CD4-positive, alpha-beta T cell treated with Interleukin-15 for 1 hour (primary cell): ENCODE data around the gene PPP2R5D.
A peak's percentile ranks its signal among the peaks of the same experiment; 100 is the strongest.
"Not testable (repeated sequence)": the region's sequence is repeated elsewhere in the genome, so short reads cannot be mapped to it uniquely, and the experiment has no call there.

Source experiments
- DNase-seq: peaks from one replicate; pipeline ENCODE4 v3.0.0-alpha.2; 2020

PPP2R5D gene

GRCh38 chr6:43033496-43034189 is 49.3 kb downstream of the PPP2R5D start:
- no peak for DNase-seq

- no peak for DNase-seq
These were observed 49.8 kb downstream of the PPP2R5D start for GRCh38 chr6:43034190-43034525.

- DNase-seq = no peak
These were observed 51.3 kb downstream of the PPP2R5D start for GRCh38 chr6:43035495-43036194.

- no peak for DNase-seq
These were observed 52.3 kb downstream of the PPP2R5D start for GRCh38 chr6:43036712-43037111.

GRCh38 chr6:43037197-43037596 is 52.8 kb downstream of the PPP2R5D start:
- no peak for DNase-seq

- no peak for DNase-seq
These were observed 53.3 kb downstream of the PPP2R5D start for GRCh38 chr6:43037706-43038105.

- DNase-seq = no peak
These were observed 54.4 kb downstream of the PPP2R5D start for GRCh38 chr6:43038727-43039126.

GRCh38 chr6:43040542-43041257 is 56.3 kb downstream of the PPP2R5D start:
- no peak for DNase-seq

GRCh38 chr6:43041475-43041874 is 57.1 kb downstream of the PPP2R5D start:
- not testable (repeated sequence) for DNase-seq

GRCh38 chr6:43043310-43043709 is 58.9 kb downstream of the PPP2R5D start:
- no peak for DNase-seq

- no peak for DNase-seq
These were observed 61.1 kb downstream of the PPP2R5D start for GRCh38 chr6:43045371-43045930.

GRCh38 chr6:43047998-43048397 is 63.6 kb downstream of the PPP2R5D start:
- DNase-seq = no peak

- no peak for DNase-seq
These were observed 66.6 kb downstream of the PPP2R5D start for GRCh38 chr6:43050981-43051380.

- DNase-seq = no peak
These were observed 68.0 kb downstream of the PPP2R5D start for GRCh38 chr6:43052225-43052841.

GRCh38 chr6:43052842-43053544 is 68.6 kb downstream of the PPP2R5D start:
- no peak for DNase-seq

GRCh38 chr6:43053545-43054205 is 69.3 kb downstream of the PPP2R5D start, which contains the start of gene CUL7:
TSS of gene CUL7 (minus strand) at chr6:43053851. CDS start at chr6:43052788, 1,063 bp downstream.
- peak; percentile 87 for DNase-seq

- no peak for DNase-seq
These were observed 70.0 kb downstream of the PPP2R5D start for GRCh38 chr6:43054206-43054943.

GRCh38 chr6:43055966-43056365 is 71.6 kb downstream of the PPP2R5D start:
- no peak for DNase-seq

- DNase-seq = no peak
These were observed 74.2 kb downstream of the PPP2R5D start for GRCh38 chr6:43058531-43058930.

GRCh38 chr6:43059168-43060033 is 75.0 kb downstream of the PPP2R5D start, which contains the start of the genes KLC4 and MRPL2:
TSS of gene KLC4 (plus strand) at chr6:43059631. CDS start at chr6:43061336, 1,705 bp downstream.
TSS of gene MRPL2 (minus strand) at chr6:43059434. CDS start at chr6:43059381, 53 bp downstream.
- DNase-seq = peak; percentile 98
